HCT116 (cell line): Measurements from ENCODE around the gene LARP4. TPM values are rescaled to one million over a fixed set of nuclear protein-coding genes. Genes with fewer than 3 reads are reported as not detected.

Source experiments
- ATAC-seq: fragments of 200-7000 bp; cut with Tn5 transposase; 2 replicates; pipeline ENCODE4 v1.9.1; 2020; ENCODE audit warnings: mild to moderate bottlenecking, moderate library complexity
- BruUV-seq: library from RNA; stranded (reverse); fragments of 400-500 nt; replicated peaks from 2 replicates; lab custom pipeline; 2021; lab: Mats Ljungman, UMichigan
- CTCF ChIA-PET: fragments of 300-600 bp; sonication (Branson Sonifier 250); formaldehyde crosslinking; loops from one replicate; lab custom pipeline; 2021; ENCODE audit warnings: antibody characterized with exemption; lab: Charles Lee
- POLR2A ChIA-PET: fragments of 300-600, 350-600 bp; sonication (Branson Sonifier 250); formaldehyde crosslinking; loops from one replicate; lab custom pipeline; 2021; ENCODE audit warnings: antibody characterized with exemption; lab: Charles Lee
- RAD21 ChIA-PET, 2 experiments: fragments of 300-600 bp; sonication (Branson Sonifier 250); formaldehyde crosslinking; loops; one replicate each; lab custom pipeline; 2023; ENCODE audit warnings: low total read pairs in 2 of 2; ENCODE audit not compliant: uncharacterized antibody in 2 of 2, unreplicated experiment in 2 of 2, low non-redundant PET in 1 of 2; lab: Charles Lee
- DNase-seq: peaks from one replicate; pipeline ENCODE4 v3.0.0-alpha.2; 2010; ENCODE audit warnings: low read depth, low spot score
- H2AFZ ChIP-seq: fragments of 200-600 bp; shearing (Covaris generic), sonication (generic); 2 replicates; pipeline ENCODE4 v1.6.1; 2017; ENCODE audit warnings: low read depth, mixed run types, mixed read lengths, antibody characterized with exemption, low read length; ENCODE audit not compliant: poor library complexity, severe bottlenecking
- H3K27ac ChIP-seq: 2 replicates; pipeline ENCODE4 v1.5.1; 2012; ENCODE audit warnings: low read depth, low read length
- H3K27me3 ChIP-seq: fragments of 200-600 bp; sonication (generic); 2 replicates; pipeline ENCODE4 v1.6.1; 2016; ENCODE audit warnings: mixed run types, low read length, mixed read lengths; ENCODE audit not compliant: insufficient read depth
- H3K36me3 ChIP-seq, 2 experiments: fragments of 200-500 bp in 1 of 2; fragments of 200-600 bp in 1 of 2; sonication (Bioruptor generic) in 1 of 2; sonication (generic) in 1 of 2; 2 replicates each; pipeline versions ENCODE4 v1.5.1 to v1.6.1; 2014 to 2016; ENCODE audit warnings: low read length in 2 of 2, inconsistent platforms in 1 of 2, mixed read lengths in 1 of 2, mixed run types in 1 of 2; ENCODE audit not compliant: insufficient read depth in 2 of 2, control insufficient read depth in 1 of 2
- H3K4me1 ChIP-seq, 2 experiments: fragments of 200-600 bp in 1 of 2; sonication (generic) in 1 of 2; 2 replicates each; pipeline versions ENCODE4 v1.5.1 to v1.6.1; 2012 to 2017; ENCODE audit warnings: low read length in 2 of 2, inconsistent platforms in 1 of 2, mild to moderate bottlenecking in 1 of 2, mixed read lengths in 1 of 2, mixed run types in 1 of 2, moderate library complexity in 1 of 2; ENCODE audit not compliant: insufficient read depth in 2 of 2, control insufficient read depth in 1 of 2
- H3K4me2 ChIP-seq: fragments of 200-600 bp; sonication (generic); 2 replicates; pipeline ENCODE4 v1.6.1; 2017; ENCODE audit warnings: mixed run types, low read length, mixed read lengths
- H3K4me3 ChIP-seq, 2 experiments: fragments of 200-600 bp in 1 of 2; sonication (generic) in 1 of 2; replicated peaks in 1 of 2; 2 replicates each; pipeline ENCODE4 v1.5.1; 2011 to 2016; ENCODE audit warnings: low read length in 2 of 2, control low read depth in 1 of 2, low read depth in 1 of 2, mild to moderate bottlenecking in 1 of 2, mixed read lengths in 1 of 2, mixed run types in 1 of 2
- H3K79me2 ChIP-seq: fragments of 200-600 bp; sonication (generic); 2 replicates; pipeline ENCODE4 v1.6.1; 2017; ENCODE audit warnings: mild to moderate bottlenecking, mixed run types, low read length, moderate library complexity, mixed read lengths; ENCODE audit not compliant: insufficient read depth
- H3K9ac ChIP-seq: fragments of 200-600 bp; sonication (generic); 2 replicates; pipeline ENCODE4 v1.6.1; 2016; ENCODE audit warnings: low read length, mixed read lengths
- H3K9me2 ChIP-seq: fragments of 200-600 bp; sonication (generic), shearing (Covaris generic); 2 replicates; pipeline ENCODE4 v1.6.1; 2017; ENCODE audit warnings: mixed run types, mild to moderate bottlenecking, moderate library complexity; ENCODE audit not compliant: insufficient read depth
- H3K9me3 ChIP-seq, 2 experiments: fragments of 200-500 bp in 1 of 2; fragments of 200-600 bp in 1 of 2; sonication (Bioruptor generic) in 1 of 2; sonication (generic) in 1 of 2; 2 replicates each; pipeline ENCODE4 v1.6.1; 2014 to 2017; ENCODE audit warnings: low read length in 2 of 2, mixed read lengths in 2 of 2, inconsistent platforms in 1 of 2, low read depth in 1 of 2, mild to moderate bottlenecking in 1 of 2, mixed run types in 1 of 2, moderate library complexity in 1 of 2; ENCODE audit not compliant: control insufficient read depth in 1 of 2, insufficient read depth in 1 of 2
- H4K20me1 ChIP-seq: fragments of 200-600 bp; sonication (generic), shearing (Covaris generic); 2 replicates; pipeline ENCODE4 v1.6.1; 2017; ENCODE audit warnings: mixed run types, mild to moderate bottlenecking, moderate library complexity; ENCODE audit not compliant: insufficient read depth
- CTCF ChIP-seq, 3 experiments: fragments of 200-600 bp in 1 of 3; sonication (generic) in 1 of 3; IDR thresholded peaks in 2 of 3; conservative IDR thresholded peaks in 1 of 3; 2 replicates each; pipeline ENCODE4 v1.5.1; 2012 to 2017; ENCODE audit warnings: low read depth in 2 of 3, low read length in 2 of 3, antibody characterized with exemption in 1 of 3, borderline replicate concordance in 1 of 3, control low read depth in 1 of 3, mild to moderate bottlenecking in 1 of 3, mixed read lengths in 1 of 3, mixed run types in 1 of 3, moderate library complexity in 1 of 3; ENCODE audit not compliant: insufficient read depth in 1 of 3
- EGR1 ChIP-seq: IDR thresholded peaks from 2 replicates; pipeline ENCODE4 v1.6.1; 2012; ENCODE audit warnings: low read depth
- ELF1 ChIP-seq: IDR thresholded peaks from 2 replicates; pipeline ENCODE4 v1.6.1; 2012; ENCODE audit warnings: low read depth, borderline replicate concordance
- EZH2 ChIP-seq: fragments of 200-600 bp; sonication (generic); IDR thresholded peaks from 2 replicates; pipeline ENCODE4 v1.6.1; 2017; ENCODE audit warnings: antibody characterized with exemption, mixed run types
- FOSL1 ChIP-seq: IDR thresholded peaks from 2 replicates; pipeline ENCODE4 v1.6.1; 2012; ENCODE audit warnings: low read depth
- JUND ChIP-seq: IDR thresholded peaks from 2 replicates; pipeline ENCODE4 v1.6.1; 2012
- POLR2A ChIP-seq: IDR thresholded peaks from 2 replicates; pipeline ENCODE4 v1.7.0; 2011; ENCODE audit warnings: borderline replicate concordance; ENCODE audit not compliant: insufficient read depth, insufficient read length; ENCODE audit errors: extremely low read depth
- POLR2AphosphoS5 ChIP-seq: IDR thresholded peaks from 2 replicates; pipeline ENCODE4 v1.6.1; 2011; ENCODE audit warnings: mild to moderate bottlenecking, low read depth, low read length, moderate library complexity
- RAD21 ChIP-seq: IDR thresholded peaks from 2 replicates; pipeline ENCODE4 v1.6.1; 2012; ENCODE audit warnings: low read depth, mild to moderate bottlenecking
- SIN3A ChIP-seq: IDR thresholded peaks from 2 replicates; pipeline ENCODE4 v1.6.1; 2012; ENCODE audit warnings: low read depth
- SP1 ChIP-seq: IDR thresholded peaks from 2 replicates; pipeline ENCODE4 v1.6.1; 2012; ENCODE audit warnings: low read depth
- SRF ChIP-seq: IDR thresholded peaks from 2 replicates; pipeline ENCODE4 v1.6.1; 2012; ENCODE audit warnings: low read depth
- TCF7L2 ChIP-seq: IDR thresholded peaks from 2 replicates; pipeline ENCODE4 v1.7.0; 2011; ENCODE audit warnings: borderline replicate concordance, inconsistent platforms; ENCODE audit not compliant: insufficient read depth, insufficient read length; ENCODE audit errors: extremely low read depth
- YY1 ChIP-seq: IDR thresholded peaks from 2 replicates; pipeline ENCODE4 v1.6.1; 2011; ENCODE audit warnings: low read length, low read depth, moderate library complexity, mild to moderate bottlenecking; ENCODE audit not compliant: insufficient replicate concordance; ENCODE audit errors: extremely low read depth
- ZFX ChIP-seq: fragments of 450-650 bp; IDR thresholded peaks from 2 replicates; pipeline ENCODE4 v1.6.1; 2017
- intact Hi-C: fragments of 100-400 bp; cut with micrococcal nuclease; formaldehyde crosslinking; loops from 2 replicates; pipeline ENCODE4 v1.10.0; 2022
- total RNA-seq: library from RNA; stranded (reverse); gene quantifications from one replicate; pipeline ENCODE4 v1.2.1, GENCODE V29; 2021; ENCODE audit not compliant: unreplicated experiment
- TF ChIP-seq, protein P1 (sequence below): IDR thresholded peaks from 2 replicates; pipeline ENCODE4 v1.6.1; 2012; ENCODE audit warnings: low read depth
- TF ChIP-seq, protein P2 (sequence below): IDR thresholded peaks from 2 replicates; pipeline ENCODE4 v1.6.1; 2012

LARP4 gene
- total RNA-seq, 1 experiment from 2014 or later, result 76.3 TPM

- no peak for DNase-seq
- Histone ChIP-seq H3K79me2 (no peaks in the 10 kb centered on the region), H3K4me1 (peaks cover 0 to 4% of the 10 kb centered on the region in 2 experiments; a peak in 1 of 4 replicates), H3K9me3 (no peaks in the 10 kb centered on the region), H3K27ac (no peak overlapping the region), H3K4me3 (no peak overlapping the region), H3K4me2 (no peak overlapping the region), H3K27me3 (no peaks in the 10 kb centered on the region), H3K9me2 (no peaks in the 10 kb centered on the region), H3K9ac (no peak overlapping the region), H2AFZ (no peak overlapping the region), H3K36me3 (peaks cover 0 to 2% of the 10 kb centered on the region in 2 experiments; a peak in 1 of 4 replicates), H4K20me1 (no peaks in the 10 kb centered on the region)
- TF ChIP-seq SIN3A (no peak), SP1 (no peak), RAD21 (no peak)
- ChIA-PET POLR2A (no interaction called here), RAD21 (interaction anchor here in 1 of 2 experiments (0.6 kb wide), 1 partner anchor 408 kb away, joined by 4 read pairs; no protein-coding TSS in a partner anchor), CTCF (no interaction called here)
- BruUV-seq, result no TSS peak
- no peak for ATAC-seq
- intact Hi-C loops, result no loop called here
Observed at GRCh38 chr12:50482571-50482970, 81.9 kb downstream of the LARP4 start.

DNA sequence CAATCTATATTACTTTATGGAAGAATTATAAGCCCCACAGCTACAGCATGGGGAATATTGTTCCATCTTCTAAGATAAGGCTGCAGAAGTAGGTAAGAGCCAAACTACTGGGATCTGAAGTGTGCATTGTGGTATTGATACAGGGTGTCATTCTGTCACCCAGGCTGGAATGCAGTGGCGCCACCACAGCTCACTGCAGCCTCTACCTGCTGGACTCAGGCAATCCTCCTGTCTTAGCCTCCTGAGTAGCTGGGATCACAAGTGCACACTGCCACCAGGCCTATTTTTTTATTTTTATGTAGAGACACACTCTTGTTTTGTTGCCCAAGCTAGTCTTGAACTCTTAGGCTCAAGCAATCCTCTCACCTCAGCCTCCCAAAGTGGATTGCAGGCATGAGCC is 82.8 kb downstream of the LARP4 start:
- POLR2A ChIA-PET, result no interaction called here
- CTCF ChIA-PET, result no interaction called here
- no peak overlapping the region for H3K27ac ChIP-seq
- ATAC-seq (peak; percentile 56), DNase-seq (no peak)
- no peak overlapping the region for H3K4me2 ChIP-seq
- H3K4me3 ChIP-seq, result no peak overlapping the region
- no peaks in the 10 kb centered on the region for H3K9me2 ChIP-seq
- RAD21 ChIA-PET, result no interaction called here
- intact Hi-C loops, result no loop called here
- H3K4me1 ChIP-seq, result peaks cover 0 to 4% of the 10 kb centered on the region in 2 experiments; a peak in 1 of 4 replicates
- BruUV-seq, result no TSS peak
- H4K20me1 ChIP-seq, result no peaks in the 10 kb centered on the region
- no peaks in the 10 kb centered on the region for H3K27me3 ChIP-seq
- no peak overlapping the region for H3K9ac ChIP-seq
- H3K36me3 ChIP-seq, result no peaks in the 10 kb centered on the region
- no peaks in the 10 kb centered on the region for H3K9me3 ChIP-seq
- no peaks in the 10 kb centered on the region for H3K79me2 ChIP-seq
- H2AFZ ChIP-seq, result no peak overlapping the region
- TF ChIP-seq FOSL1 (no peak), YY1 (no peak), RAD21 (no peak), SP1 (no peak), TCF7L2 (no peak), JUND (no peak), SIN3A (no peak), SRF (no peak), POLR2A (no peak), ELF1 (no peak), EZH2 (no peak), POLR2AphosphoS5 (no peak), CTCF (IDR thresholded peaks at IDR 0.05 in 2 of 3, conservative IDR thresholded peaks at IDR 0.05 in 1 of 3; ENCODE audit: borderline replicate concordance in 1 of 3, insufficient read depth in 1 of 3, low read depth in 2 of 3, low read length in 2 of 3) (no peak), ZFX (no peak), EGR1 (no peak)
- TF ChIP-seq, protein P1, sequence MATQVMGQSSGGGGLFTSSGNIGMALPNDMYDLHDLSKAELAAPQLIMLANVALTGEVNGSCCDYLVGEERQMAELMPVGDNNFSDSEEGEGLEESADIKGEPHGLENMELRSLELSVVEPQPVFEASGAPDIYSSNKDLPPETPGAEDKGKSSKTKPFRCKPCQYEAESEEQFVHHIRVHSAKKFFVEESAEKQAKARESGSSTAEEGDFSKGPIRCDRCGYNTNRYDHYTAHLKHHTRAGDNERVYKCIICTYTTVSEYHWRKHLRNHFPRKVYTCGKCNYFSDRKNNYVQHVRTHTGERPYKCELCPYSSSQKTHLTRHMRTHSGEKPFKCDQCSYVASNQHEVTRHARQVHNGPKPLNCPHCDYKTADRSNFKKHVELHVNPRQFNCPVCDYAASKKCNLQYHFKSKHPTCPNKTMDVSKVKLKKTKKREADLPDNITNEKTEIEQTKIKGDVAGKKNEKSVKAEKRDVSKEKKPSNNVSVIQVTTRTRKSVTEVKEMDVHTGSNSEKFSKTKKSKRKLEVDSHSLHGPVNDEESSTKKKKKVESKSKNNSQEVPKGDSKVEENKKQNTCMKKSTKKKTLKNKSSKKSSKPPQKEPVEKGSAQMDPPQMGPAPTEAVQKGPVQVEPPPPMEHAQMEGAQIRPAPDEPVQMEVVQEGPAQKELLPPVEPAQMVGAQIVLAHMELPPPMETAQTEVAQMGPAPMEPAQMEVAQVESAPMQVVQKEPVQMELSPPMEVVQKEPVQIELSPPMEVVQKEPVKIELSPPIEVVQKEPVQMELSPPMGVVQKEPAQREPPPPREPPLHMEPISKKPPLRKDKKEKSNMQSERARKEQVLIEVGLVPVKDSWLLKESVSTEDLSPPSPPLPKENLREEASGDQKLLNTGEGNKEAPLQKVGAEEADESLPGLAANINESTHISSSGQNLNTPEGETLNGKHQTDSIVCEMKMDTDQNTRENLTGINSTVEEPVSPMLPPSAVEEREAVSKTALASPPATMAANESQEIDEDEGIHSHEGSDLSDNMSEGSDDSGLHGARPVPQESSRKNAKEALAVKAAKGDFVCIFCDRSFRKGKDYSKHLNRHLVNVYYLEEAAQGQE, result no peak
- TF ChIP-seq, protein P2, sequence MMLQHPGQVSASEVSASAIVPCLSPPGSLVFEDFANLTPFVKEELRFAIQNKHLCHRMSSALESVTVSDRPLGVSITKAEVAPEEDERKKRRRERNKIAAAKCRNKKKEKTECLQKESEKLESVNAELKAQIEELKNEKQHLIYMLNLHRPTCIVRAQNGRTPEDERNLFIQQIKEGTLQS, result no peak
